Activated CD8-positive, alpha-beta T cell treated with anti-CD3 and anti-CD28 coated beads for 36 hours (primary cell): Measurements from ENCODE around the gene HERC4. TPM values are rescaled to one million over a fixed set of nuclear protein-coding genes. Genes with fewer than 3 reads are reported as not detected.
A peak's percentile ranks its signal among the peaks of the same experiment; 100 is the strongest.
"Not testable (repeated sequence)": the region's sequence is repeated elsewhere in the genome, so short reads cannot be mapped to it uniquely, and the experiment has no call there.

Experiments used
- ATAC-seq: fragments of 200-7000 bp; cut with Tn5 transposase; one replicate; pipeline ENCODE4 v1.10.0; 2021; ENCODE audit warnings: mild to moderate bottlenecking, moderate library complexity
- CTCF ChIA-PET: fragments of 350-600 bp; sonication (Branson Sonifier 250); formaldehyde crosslinking; loops from one replicate; lab custom pipeline; 2021; ENCODE audit warnings: antibody characterized with exemption; lab: Charles Lee
- POLR2A ChIA-PET: fragments of 350-600 bp; sonication (Branson Sonifier 250); formaldehyde crosslinking; loops from one replicate; lab custom pipeline; 2021; ENCODE audit warnings: antibody characterized with exemption; lab: Charles Lee
- DNase-seq: peaks from one replicate; pipeline ENCODE4 v3.0.0-alpha.2; 2020
- H3K27ac Mint-ChIP-seq: one replicate; pipeline ENCODE4 v1.8.0; 2021; ENCODE audit warnings: mild to moderate bottlenecking, mixed read lengths
- H3K27me3 Mint-ChIP-seq: one replicate; pipeline ENCODE4 v1.8.0; 2021; ENCODE audit warnings: mixed read lengths
- H3K36me3 Mint-ChIP-seq: one replicate; pipeline ENCODE4 v1.8.0; 2021; ENCODE audit warnings: low read depth, mixed read lengths
- H3K4me1 Mint-ChIP-seq: one replicate; pipeline ENCODE4 v1.8.0; 2021; ENCODE audit warnings: low read depth, mixed read lengths
- H3K4me3 Mint-ChIP-seq: one replicate; pipeline ENCODE4 v1.8.0; 2021; ENCODE audit warnings: mild to moderate bottlenecking, moderate library complexity, mixed read lengths
- H3K9me3 Mint-ChIP-seq: one replicate; pipeline ENCODE4 v1.8.0; 2021; ENCODE audit warnings: mixed read lengths
- CTCF ChIP-seq: fragments of 200-600 bp; IDR thresholded peaks from one replicate; pipeline ENCODE4 v1.8.0; 2022; ENCODE audit warnings: antibody characterized with exemption, mild to moderate bottlenecking
- intact Hi-C: fragments of 100-400 bp; cut with micrococcal nuclease; formaldehyde crosslinking; loops from one replicate; pipeline ENCODE4 v1.10.0; 2022
- total RNA-seq, 2 experiments: library from RNA; stranded (reverse); gene quantifications; one replicate each; pipeline ENCODE4 v1.2.3, GENCODE V29; 2021

The HERC4 gene
- total RNA-seq, 2 experiments from 2014 or later, result 59.3 to 59.6 TPM

DNA sequence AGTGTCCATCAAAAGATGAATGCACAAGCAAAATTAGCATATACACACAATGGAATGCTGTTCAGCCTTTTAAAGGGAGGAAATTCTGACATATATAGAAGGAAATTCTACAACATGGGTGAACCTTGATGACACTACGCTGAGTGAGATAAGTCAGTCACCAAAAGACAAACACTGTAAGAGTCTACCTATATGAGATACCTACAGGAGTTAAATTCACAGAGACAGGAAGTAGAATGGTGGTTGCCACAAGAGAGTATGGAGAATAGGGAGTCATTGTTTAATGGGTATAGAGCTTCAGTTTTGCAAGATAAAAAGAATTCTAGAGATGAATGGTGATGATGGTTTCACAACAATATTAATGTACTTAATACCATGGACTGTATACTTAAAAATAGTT lies 51.8 kb downstream of the HERC4 start:
- POLR2A ChIA-PET, result no interaction called here
- Mint-ChIP-seq H3K36me3 (peaks cover 56% of the 10 kb centered on the region), H3K4me1 (peaks cover 5% of the 10 kb centered on the region), H3K9me3 (peaks cover 10% of the 10 kb centered on the region), H3K27ac (no peak overlapping the region), H3K27me3 (no peaks in the 10 kb centered on the region), H3K4me3 (no peak overlapping the region)
- no peak for DNase-seq
- CTCF ChIA-PET, result no interaction called here
- intact Hi-C loops, result no loop called here
- no peak for TF ChIP-seq CTCF
- ATAC-seq, result peak; percentile 34

DNA sequence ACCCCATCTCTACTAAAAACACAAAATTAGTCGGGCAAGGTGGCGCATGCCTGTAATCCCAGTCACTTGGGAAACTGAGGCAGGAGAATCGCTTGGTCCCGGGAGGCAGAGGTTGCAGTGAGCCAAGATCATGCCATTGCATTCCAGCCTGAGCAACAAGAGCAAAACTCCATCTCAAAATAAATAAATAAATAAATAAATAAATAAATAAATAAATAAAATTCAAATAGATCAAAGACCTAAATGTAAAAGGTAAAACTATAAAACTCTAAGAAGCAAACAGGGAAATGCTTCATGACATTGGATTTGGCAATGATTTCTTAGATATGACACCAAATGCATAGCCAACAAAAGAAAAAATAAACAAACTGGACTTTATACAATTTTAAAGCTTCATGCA lies 52.8 kb downstream of the HERC4 start:
- POLR2A ChIA-PET, H3K27ac Mint-ChIP-seq, DNase-seq, intact Hi-C loops, H3K4me1 Mint-ChIP-seq, ATAC-seq, CTCF ChIA-PET, H3K4me3 Mint-ChIP-seq, H3K27me3 Mint-ChIP-seq: not testable (repeated sequence)
- Mint-ChIP-seq H3K9me3 (peaks cover 10% of the 10 kb centered on the region), H3K36me3 (peaks cover 50% of the 10 kb centered on the region)

GRCh38 chr10:68016519-68016918 lies 58.6 kb downstream of the HERC4 start:
- H3K4me1 Mint-ChIP-seq, H3K27me3 Mint-ChIP-seq, intact Hi-C loops, ATAC-seq, CTCF ChIA-PET, DNase-seq, H3K4me3 Mint-ChIP-seq, POLR2A ChIA-PET: not testable (repeated sequence)
- H3K9me3 Mint-ChIP-seq, result peaks cover 10% of the 10 kb centered on the region
- peaks cover 40% of the 10 kb centered on the region for H3K36me3 Mint-ChIP-seq
- H3K27ac Mint-ChIP-seq, result peak overlapping the region; percentile 62

- ChIA-PET CTCF (no interaction called here), POLR2A (no interaction called here)
- TF ChIP-seq CTCF, result no peak
- no peak overlapping the region for H3K4me3 Mint-ChIP-seq
- ATAC-seq (no peak), DNase-seq (no peak)
- H3K9me3 Mint-ChIP-seq, result no peaks in the 10 kb centered on the region
- H3K36me3 Mint-ChIP-seq, result peaks cover 43% of the 10 kb centered on the region
- H3K27me3 Mint-ChIP-seq, result no peaks in the 10 kb centered on the region
- H3K27ac Mint-ChIP-seq, result no peak overlapping the region
- H3K4me1 Mint-ChIP-seq, result no peaks in the 10 kb centered on the region
- intact Hi-C loops, result no loop called here
These were observed 64.6 kb downstream of the HERC4 start for GRCh38 chr10:68010426-68010940.

DNA sequence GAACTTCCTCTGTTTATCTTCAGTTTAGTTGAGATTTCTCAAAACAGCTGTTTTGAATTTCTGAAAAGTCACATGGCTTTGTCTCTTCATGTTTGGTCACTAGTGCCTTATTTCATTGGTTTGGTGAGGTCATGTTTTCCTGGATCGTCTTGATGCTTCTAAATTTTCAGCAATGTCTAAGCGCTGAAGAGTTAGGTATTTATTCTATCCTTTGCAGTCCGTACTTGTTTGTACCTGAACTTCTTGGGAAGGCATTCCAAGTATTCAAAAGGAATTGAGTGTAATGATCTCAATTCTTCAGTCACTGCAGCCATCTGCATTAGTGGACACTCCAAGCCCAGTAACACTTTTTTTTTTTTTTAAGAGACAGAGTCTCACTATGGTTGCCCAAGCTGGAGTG lies 67.7 kb downstream of the HERC4 start:
- ATAC-seq, result no peak
- intact Hi-C loops, result no loop called here
- H3K27ac Mint-ChIP-seq, result no peak overlapping the region
- no peak for DNase-seq
- ChIA-PET POLR2A (no interaction called here), CTCF (no interaction called here)
- no peaks in the 10 kb centered on the region for H3K9me3 Mint-ChIP-seq
- no peaks in the 10 kb centered on the region for H3K27me3 Mint-ChIP-seq
- H3K4me1 Mint-ChIP-seq, result no peaks in the 10 kb centered on the region
- no peak overlapping the region for H3K4me3 Mint-ChIP-seq
- H3K36me3 Mint-ChIP-seq, result peaks cover 56% of the 10 kb centered on the region
- no peak for TF ChIP-seq CTCF

GRCh38 chr10:68001539-68001938 lies 73.5 kb downstream of the HERC4 start:
- peaks cover 27% of the 10 kb centered on the region for H3K36me3 Mint-ChIP-seq
- CTCF ChIA-PET, result no interaction called here
- no peaks in the 10 kb centered on the region for H3K9me3 Mint-ChIP-seq
- TF ChIP-seq CTCF, result no peak
- no peak overlapping the region for H3K4me3 Mint-ChIP-seq
- no peak overlapping the region for H3K27ac Mint-ChIP-seq
- DNase-seq (no peak), ATAC-seq (no peak)
- POLR2A ChIA-PET, result no interaction called here
- no peaks in the 10 kb centered on the region for H3K27me3 Mint-ChIP-seq
- peaks cover 5% of the 10 kb centered on the region for H3K4me1 Mint-ChIP-seq
- intact Hi-C loops, result no loop called here
